OCI-LY1 (cell line): ENCODE results near the gene NECTIN3.

Experiments
- H2AFZ ChIP-seq: fragments of 200-600 bp; sonication (generic), shearing (Covaris generic); 2 replicates; pipeline ENCODE4 v1.6.0; 2014; ENCODE audit warnings: antibody characterized with exemption, mild to moderate bottlenecking, low read length
- H3F3A ChIP-seq: fragments of 200-600 bp; sonication (generic), shearing (Covaris generic); 2 replicates; pipeline ENCODE4 v1.6.0; 2014; ENCODE audit warnings: mild to moderate bottlenecking, antibody characterized with exemption, low read length, moderate library complexity; ENCODE audit not compliant: insufficient read depth
- H3K27ac ChIP-seq: fragments of 200-600 bp; sonication (generic); 2 replicates; pipeline ENCODE4 v1.5.1; 2014; ENCODE audit warnings: low read length, mixed run types, mild to moderate bottlenecking, low read depth; ENCODE audit not compliant: poor library complexity, severe bottlenecking
- H3K27me3 ChIP-seq: fragments of 200-600 bp; sonication (generic); 2 replicates; pipeline ENCODE4 v1.6.0; 2014; ENCODE audit warnings: antibody characterized with exemption, mild to moderate bottlenecking, low read length, moderate library complexity; ENCODE audit not compliant: insufficient read depth
- H3K36me3 ChIP-seq: fragments of 200-600 bp; sonication (generic); 2 replicates; pipeline ENCODE4 v1.6.1; 2014; ENCODE audit warnings: mild to moderate bottlenecking, antibody characterized with exemption, low read length, moderate library complexity, mixed read lengths; ENCODE audit not compliant: insufficient read depth
- H3K4me1 ChIP-seq: fragments of 200-600 bp; sonication (generic); 2 replicates; pipeline ENCODE4 v1.5.1; 2014; ENCODE audit warnings: mild to moderate bottlenecking, low read length, moderate library complexity; ENCODE audit not compliant: insufficient read depth, severe bottlenecking
- H3K4me2 ChIP-seq: fragments of 200-600 bp; sonication (generic), shearing (Covaris generic); 2 replicates; pipeline ENCODE4 v1.6.1; 2014; ENCODE audit warnings: low read length
- H3K4me3 ChIP-seq: fragments of 200-600 bp; sonication (generic); 2 replicates; pipeline ENCODE4 v1.5.1; 2014; ENCODE audit warnings: low read length, low read depth, mild to moderate bottlenecking, mixed read lengths; ENCODE audit not compliant: poor library complexity, severe bottlenecking
- H3K79me2 ChIP-seq: fragments of 200-600 bp; shearing (Covaris generic); 2 replicates; pipeline ENCODE4 v1.6.1; 2016; ENCODE audit warnings: mixed run types, low read length, mixed read lengths; ENCODE audit not compliant: insufficient read depth
- H3K9ac ChIP-seq: fragments of 200-600 bp; sonication (generic), shearing (Covaris generic); 2 replicates; pipeline ENCODE4 v1.6.1; 2014; ENCODE audit warnings: mild to moderate bottlenecking, low read length, mixed read lengths
- H3K9me2 ChIP-seq: fragments of 200-600 bp; sonication (generic), shearing (Covaris generic); 2 replicates; pipeline ENCODE4 v1.6.1; 2014; ENCODE audit warnings: low read depth, mild to moderate bottlenecking, low read length, mixed read lengths
- H3K9me3 ChIP-seq: fragments of 200-600 bp; shearing (Covaris generic); 2 replicates; pipeline ENCODE4 v1.6.1; 2014; ENCODE audit warnings: low read length, mixed read lengths
- H4K20me1 ChIP-seq: fragments of 200-600 bp; sonication (generic), shearing (Covaris generic); 2 replicates; pipeline ENCODE4 v1.6.0; 2016; ENCODE audit warnings: mild to moderate bottlenecking, low read length; ENCODE audit not compliant: insufficient read depth
- EZH2 ChIP-seq: fragments of 200-600 bp; sonication (generic), shearing (Covaris generic); IDR thresholded peaks from 2 replicates; pipeline ENCODE4 v1.8.0; 2017; ENCODE audit warnings: borderline replicate concordance, mixed run types, mild to moderate bottlenecking, antibody characterized with exemption, low read length, moderate library complexity, mixed read lengths
- TF ChIP-seq, protein P1 (sequence below): fragments of 200-600 bp; sonication (generic), shearing (Covaris generic); IDR thresholded peaks from 2 replicates; pipeline ENCODE4 v1.5.1; 2017; ENCODE audit warnings: mild to moderate bottlenecking, antibody characterized with exemption, low read length, moderate library complexity, mixed read lengths

Gene NECTIN3

DNA sequence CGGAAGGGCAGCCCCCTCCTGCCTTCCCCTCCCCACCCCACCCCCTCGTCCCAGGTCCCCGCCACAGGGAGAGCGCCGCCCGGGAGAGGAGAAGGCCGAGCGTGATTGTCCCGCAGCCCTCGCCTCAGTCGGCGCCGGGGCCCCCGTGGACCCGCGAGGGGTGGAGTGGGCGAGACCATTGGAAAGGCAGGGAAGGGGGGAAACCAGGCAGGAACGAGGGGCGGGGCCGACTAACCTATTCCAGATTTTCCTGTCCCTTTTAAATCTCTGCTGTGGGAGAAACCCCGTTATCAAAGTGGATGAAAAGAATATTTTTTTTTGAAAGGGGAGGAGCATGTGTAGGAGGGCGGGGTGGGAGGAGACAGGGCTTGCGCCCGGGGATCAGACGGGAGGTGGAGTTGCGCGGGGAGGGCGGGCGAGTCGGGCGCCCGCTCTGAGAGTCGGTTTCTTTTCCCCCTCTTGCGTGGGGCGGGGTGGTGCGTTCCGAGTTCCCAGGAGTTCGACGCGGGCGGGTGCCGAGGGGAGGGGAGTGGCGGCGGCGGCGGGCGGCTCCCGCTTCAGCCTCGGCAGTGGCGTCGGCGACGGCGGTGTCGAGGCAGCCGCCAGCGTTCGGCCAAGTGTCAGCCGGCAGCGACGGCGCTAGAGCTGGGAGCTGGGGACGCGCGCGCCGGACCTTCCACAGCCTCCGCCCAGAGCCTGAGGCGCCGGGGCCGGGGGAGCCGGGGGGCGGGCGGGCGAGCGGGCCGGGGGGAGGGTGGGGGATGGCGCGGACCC is at the start of gene NECTIN3:
NECTIN3 (plus strand) TSS at position 560 of the 774 bp plus-strand sequence; CDS start at position 762, 202 bp downstream.
- Histone ChIP-seq H4K20me1 (no peaks in the 10 kb centered on the region), H3K27ac (no peak within 1 kb of the TSS), H3K4me2 (no peak within 1 kb of the TSS), H3K4me3 (no peak within 1 kb of the TSS), H3K9me2 (no peaks in the 10 kb centered on the region), H3K9me3 (no peaks in the 10 kb centered on the region), H2AFZ (no peak within 1 kb of the TSS), H3K9ac (no peak within 1 kb of the TSS), H3K36me3 (no peaks in the 10 kb centered on the region), H3K27me3 (no peaks in the 10 kb centered on the region), H3F3A (no peaks in the 10 kb centered on the region), H3K79me2 (no peaks in the 10 kb centered on the region), H3K4me1 (no peaks in the 10 kb centered on the region)
- TF ChIP-seq, protein P1, sequence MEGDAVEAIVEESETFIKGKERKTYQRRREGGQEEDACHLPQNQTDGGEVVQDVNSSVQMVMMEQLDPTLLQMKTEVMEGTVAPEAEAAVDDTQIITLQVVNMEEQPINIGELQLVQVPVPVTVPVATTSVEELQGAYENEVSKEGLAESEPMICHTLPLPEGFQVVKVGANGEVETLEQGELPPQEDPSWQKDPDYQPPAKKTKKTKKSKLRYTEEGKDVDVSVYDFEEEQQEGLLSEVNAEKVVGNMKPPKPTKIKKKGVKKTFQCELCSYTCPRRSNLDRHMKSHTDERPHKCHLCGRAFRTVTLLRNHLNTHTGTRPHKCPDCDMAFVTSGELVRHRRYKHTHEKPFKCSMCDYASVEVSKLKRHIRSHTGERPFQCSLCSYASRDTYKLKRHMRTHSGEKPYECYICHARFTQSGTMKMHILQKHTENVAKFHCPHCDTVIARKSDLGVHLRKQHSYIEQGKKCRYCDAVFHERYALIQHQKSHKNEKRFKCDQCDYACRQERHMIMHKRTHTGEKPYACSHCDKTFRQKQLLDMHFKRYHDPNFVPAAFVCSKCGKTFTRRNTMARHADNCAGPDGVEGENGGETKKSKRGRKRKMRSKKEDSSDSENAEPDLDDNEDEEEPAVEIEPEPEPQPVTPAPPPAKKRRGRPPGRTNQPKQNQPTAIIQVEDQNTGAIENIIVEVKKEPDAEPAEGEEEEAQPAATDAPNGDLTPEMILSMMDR: no peak
- no peak for TF ChIP-seq EZH2

DNA sequence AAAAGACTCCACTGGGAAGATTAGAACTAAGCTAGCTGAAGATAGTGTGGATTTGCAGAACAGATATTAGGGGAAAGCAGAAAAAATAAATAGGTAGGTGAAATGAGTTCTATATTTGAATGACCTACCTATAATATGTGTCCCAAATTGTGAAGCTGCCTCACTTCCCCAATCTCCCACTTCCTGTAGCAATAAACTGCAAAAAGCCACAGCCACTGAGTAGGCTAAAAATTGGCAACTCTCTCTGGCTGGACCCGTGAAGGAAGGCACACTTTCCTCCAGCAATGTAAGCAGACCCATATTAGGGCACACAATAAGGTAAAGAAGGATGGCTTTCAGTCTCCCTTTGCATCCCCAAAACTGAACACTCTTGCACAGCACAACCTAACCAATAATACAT is 43.7 kb upstream of the NECTIN3 start:
- H3K4me2 ChIP-seq: no peak overlapping the region

DNA sequence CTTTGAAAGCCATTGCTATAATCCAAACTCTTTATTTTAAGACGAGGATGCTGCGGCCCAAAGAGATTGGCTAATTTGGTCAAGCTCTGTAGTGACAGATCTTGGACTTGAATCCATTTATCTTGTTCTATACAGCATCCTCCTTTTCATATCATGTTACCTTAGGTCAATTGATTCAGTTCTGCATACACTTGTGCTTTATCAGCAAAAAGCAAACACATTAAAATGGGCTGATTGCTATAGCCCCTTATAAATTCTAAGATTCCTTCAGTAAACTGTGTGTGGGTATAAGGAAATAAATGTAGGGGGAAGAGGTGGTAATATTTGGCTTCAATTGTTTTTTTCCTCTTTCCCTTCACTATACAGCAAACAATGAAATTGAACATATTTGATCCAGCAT is 40.1 kb upstream of the NECTIN3 start:
- Histone ChIP-seq H3K9ac (no peak overlapping the region), H4K20me1 (no peaks in the 10 kb centered on the region), H3K9me3 (no peaks in the 10 kb centered on the region), H3K9me2 (no peaks in the 10 kb centered on the region), H3K27me3 (no peaks in the 10 kb centered on the region), H3K79me2 (no peaks in the 10 kb centered on the region), H3K4me1 (no peaks in the 10 kb centered on the region), H3F3A (no peaks in the 10 kb centered on the region), H3K27ac (no peak overlapping the region), H2AFZ (no peak overlapping the region), H3K4me2 (no peak overlapping the region), H3K36me3 (no peaks in the 10 kb centered on the region), H3K4me3 (no peak overlapping the region)
- TF ChIP-seq, protein P1: no peak
- TF ChIP-seq EZH2: no peak

More for the DNA sequence above, 43.7 kb upstream of the NECTIN3 start:
- Histone ChIP-seq H3K4me1 (no peaks in the 10 kb centered on the region), H3K9me2 (no peaks in the 10 kb centered on the region), H2AFZ (no peak overlapping the region), H3F3A (no peaks in the 10 kb centered on the region), H4K20me1 (no peaks in the 10 kb centered on the region), H3K79me2 (no peaks in the 10 kb centered on the region), H3K9ac (no peak overlapping the region), H3K9me3 (no peaks in the 10 kb centered on the region), H3K4me3 (no peak overlapping the region), H3K27me3 (no peaks in the 10 kb centered on the region), H3K27ac (no peak overlapping the region), H3K36me3 (no peaks in the 10 kb centered on the region)
- no peak for TF ChIP-seq EZH2
- TF ChIP-seq, protein P1: no peak
